Lung (tissue), 12 donors: ENCODE results near the gene GABRG3. TPM values are rescaled to one million over a fixed set of nuclear protein-coding genes. Genes with fewer than 3 reads are reported as not detected.

ENCODE experiments used
- ATAC-seq: fragments of 200-7000 bp; cut with Tn5 transposase; one replicate; pipeline ENCODE4 v1.9.1; 2020; ENCODE audit warnings: moderate number of reproducible peaks; ENCODE audit not compliant: insufficient read depth, low FRiP score
- DNase-seq, 3 donors: peaks; one replicate each; pipeline ENCODE4 v3.0.0-alpha.2; 2013 to 2017
- H3K27ac ChIP-seq, 2 donors: one replicate each; pipeline ENCODE4 v1.5.1; 2013; ENCODE audit warnings: mild to moderate bottlenecking in 2 of 2, moderate library complexity in 2 of 2, control low read depth in 1 of 2, inconsistent platforms in 1 of 2, low read depth in 1 of 2, low read length in 1 of 2
- H3K27me3 ChIP-seq, 3 donors: one replicate each; pipeline ENCODE4 v1.5.1; 2013; ENCODE audit warnings: low read length in 2 of 3; ENCODE audit not compliant: control insufficient read depth in 3 of 3, insufficient read depth in 3 of 3
- H3K36me3 ChIP-seq, 4 donors: one replicate each; pipeline ENCODE4 v1.5.1; 2013; ENCODE audit warnings: low read length in 4 of 4, mild to moderate bottlenecking in 1 of 4, moderate library complexity in 1 of 4; ENCODE audit not compliant: control insufficient read depth in 4 of 4, insufficient read depth in 4 of 4
- H3K4me1 ChIP-seq, 5 donors: one replicate each; pipeline ENCODE4 v1.5.1; 2013; ENCODE audit warnings: low read length in 5 of 5, mild to moderate bottlenecking in 2 of 5, moderate library complexity in 1 of 5; ENCODE audit not compliant: control insufficient read depth in 5 of 5, insufficient read depth in 5 of 5
- H3K4me3 ChIP-seq: one replicate; pipeline ENCODE4 v1.5.1; 2013; ENCODE audit warnings: mild to moderate bottlenecking, control low read depth, moderate library complexity
- H3K9ac ChIP-seq, 2 donors: one replicate each; pipeline ENCODE4 v1.5.1; 2013; ENCODE audit warnings: low read length in 2 of 2, control low read depth in 1 of 2; ENCODE audit not compliant: insufficient read depth in 1 of 2
- H3K9me3 ChIP-seq, 4 donors: one replicate each; pipeline ENCODE4 v1.5.1; 2013; ENCODE audit warnings: low read length in 3 of 4, mild to moderate bottlenecking in 1 of 4, moderate library complexity in 1 of 4; ENCODE audit not compliant: control insufficient read depth in 4 of 4, insufficient read depth in 3 of 4
- CTCF ChIP-seq: IDR thresholded peaks from 2 replicates; pipeline ENCODE4 v1.5.1; 2012; ENCODE audit warnings: mild to moderate bottlenecking; ENCODE audit errors: control extremely low read depth, extremely low read depth
- WGBS, 2 donors: extraction: QIAGEN DNeasy Blood & Tissue Kit; methylation state at CpG; one replicate each; pipeline ENCODE4 v1.1.7; 2013; 5-methylcytosine and 5-hydroxymethylcytosine counted together
- polyA plus RNA-seq, 2 donors: library from polyadenylated mRNA; stranded (reverse); fragments of 200-250 nt; gene quantifications; one replicate each; pipeline ENCODE4 v1.2.1, GENCODE V29; 2013
- total RNA-seq, 2 donors: library from RNA; depleted of rRNA in 1 of 2; stranded (reverse); fragments of >200 nt in 1 of 2; gene quantifications; one replicate each; pipeline ENCODE4 v1.2.1, GENCODE V29; 2014 to 2021
- donor health status: control.
- donor health status: control.
- donor health status: Bipolar disorder and iron deficiency.
- donor health status: healthy.
- donor health status: DM: yes; HTN: yes; CAD: no.

Gene GABRG3
- total and polyA plus RNA-seq, 4 donors: 16.9 TPM; not detected in 3

- no peaks in the 10 kb centered on the region for H3K27me3 ChIP-seq
- H3K9ac ChIP-seq: no peak overlapping the region
- H3K36me3 ChIP-seq: no peaks in the 10 kb centered on the region
- no peak for TF ChIP-seq CTCF
- no peak for DNase-seq
- H3K4me3 ChIP-seq: no peak overlapping the region
- peaks cover 0 to 5% (median 0%) of the 10 kb centered on the region in 5 donors for H3K4me1 ChIP-seq
- H3K27ac ChIP-seq: no peak overlapping the region
- ATAC-seq: no peak
- WGBS, 2 donors: 85 to 88% methylated on average over 7 of the region's 7 CpGs
- peaks cover 4 to 20% (median 7%) of the 10 kb centered on the region in 4 donors for H3K9me3 ChIP-seq
Observed at GRCh38 chr15:27065151-27065550, 94.2 kb downstream of the GABRG3 start.

- ATAC-seq (no peak), DNase-seq (no peak)
- 89 to 91% methylated on average over 4 of the region's 4 CpGs for WGBS, 2 donors
- H3K4me3 ChIP-seq: no peak overlapping the region
- H3K4me1 ChIP-seq: peaks cover 0 to 7% (median 0%) of the 10 kb centered on the region in 5 donors
- TF ChIP-seq CTCF: no peak
- H3K27me3 ChIP-seq: no peaks in the 10 kb centered on the region
- H3K27ac ChIP-seq: no peak overlapping the region
- peaks cover 4 to 20% (median 7%) of the 10 kb centered on the region in 4 donors for H3K9me3 ChIP-seq
- H3K9ac ChIP-seq: no peak overlapping the region
- no peaks in the 10 kb centered on the region for H3K36me3 ChIP-seq
Observed at GRCh38 chr15:27065785-27066184, 94.8 kb downstream of the GABRG3 start.

- no peak for TF ChIP-seq CTCF
- no peak overlapping the region for H3K4me3 ChIP-seq
- H3K36me3 ChIP-seq: no peaks in the 10 kb centered on the region
- H3K27me3 ChIP-seq: no peaks in the 10 kb centered on the region
- no peak for ATAC-seq
- H3K4me1 ChIP-seq: peaks cover 0 to 7% (median 0%) of the 10 kb centered on the region in 5 donors
- H3K27ac ChIP-seq: no peak overlapping the region
- WGBS, 2 donors: 83 to 91% methylated on average over 2 of the region's 2 CpGs
- H3K9ac ChIP-seq: no peak overlapping the region
- peaks cover 4 to 24% (median 7%) of the 10 kb centered on the region in 4 donors for H3K9me3 ChIP-seq
- DNase-seq: no peak
Observed at GRCh38 chr15:27066446-27066845, 95.5 kb downstream of the GABRG3 start.

GRCh38 chr15:27067175-27067574, 96.2 kb downstream of the GABRG3 start:
- H3K27me3 ChIP-seq: no peaks in the 10 kb centered on the region
- H3K4me3 ChIP-seq: no peak overlapping the region
- peaks cover 0 to 7% (median 0%) of the 10 kb centered on the region in 5 donors for H3K4me1 ChIP-seq

More at GRCh38 chr15:27067175-27067574, 96.2 kb downstream of the GABRG3 start:
- 84 to 86% methylated on average over 12 of the region's 12 CpGs for WGBS, 2 donors
- DNase-seq (no peak), ATAC-seq (no peak)
- Histone ChIP-seq H3K9me3 (peaks cover 4 to 23% (median 7%) of the 10 kb centered on the region in 4 donors), H3K36me3 (no peaks in the 10 kb centered on the region), H3K27ac (no peak overlapping the region), H3K9ac (no peak overlapping the region)
- no peak for TF ChIP-seq CTCF
